ENCODE data around the gene PLXDC2.

PLXDC2 gene

GRCh38 chr10:20157314-20157713 is 341.1 kb downstream of the PLXDC2 start:
- H3K9me3 ChIP-seq (ENCODE audit: severe bottlenecking): no peaks in the 10 kb centered on the region
- H3K27ac ChIP-seq (ENCODE audit: poor library complexity, severe bottlenecking): no peak overlapping the region
- no peak for DNase-seq (ENCODE audit: low spot score)
- no peaks in the 10 kb centered on the region for H3K27me3 ChIP-seq (ENCODE audit: insufficient read depth, poor library complexity, severe bottlenecking)
- no peak for TF ChIP-seq CTCF (IDR thresholded peaks at IDR 0.05; ENCODE audit: poor library complexity, severe bottlenecking)
- H3K36me3 ChIP-seq (ENCODE audit: low read depth): no peaks in the 10 kb centered on the region
- no peak overlapping the region for H3K4me3 ChIP-seq (ENCODE audit: severe bottlenecking)
- H3K4me1 ChIP-seq (ENCODE audit: insufficient read depth, poor library complexity, severe bottlenecking): no peaks in the 10 kb centered on the region
- no peak for ATAC-seq (ENCODE audit: low read depth)

- ATAC-seq (ENCODE audit: low read depth) (no peak), DNase-seq (ENCODE audit: low spot score) (no peak)
- no peaks in the 10 kb centered on the region for H3K36me3 ChIP-seq (ENCODE audit: low read depth)
- no peak overlapping the region for H3K27ac ChIP-seq (ENCODE audit: poor library complexity, severe bottlenecking)
- H3K4me3 ChIP-seq (ENCODE audit: severe bottlenecking): no peak overlapping the region
- no peaks in the 10 kb centered on the region for H3K9me3 ChIP-seq (ENCODE audit: severe bottlenecking)
- no peaks in the 10 kb centered on the region for H3K4me1 ChIP-seq (ENCODE audit: insufficient read depth, poor library complexity, severe bottlenecking)
- TF ChIP-seq CTCF (IDR thresholded peaks at IDR 0.05; ENCODE audit: poor library complexity, severe bottlenecking): no peak
- no peaks in the 10 kb centered on the region for H3K27me3 ChIP-seq (ENCODE audit: insufficient read depth, poor library complexity, severe bottlenecking)
Measured at GRCh38 chr10:20158086-20158485, 341.9 kb downstream of the PLXDC2 start.

- H3K27me3 ChIP-seq (ENCODE audit: insufficient read depth, poor library complexity, severe bottlenecking): no peaks in the 10 kb centered on the region
- ATAC-seq (ENCODE audit: low read depth) (no peak), DNase-seq (ENCODE audit: low spot score) (no peak)
- H3K27ac ChIP-seq (ENCODE audit: poor library complexity, severe bottlenecking): no peak overlapping the region
- TF ChIP-seq CTCF (IDR thresholded peaks at IDR 0.05; ENCODE audit: poor library complexity, severe bottlenecking): no peak
- H3K4me3 ChIP-seq (ENCODE audit: severe bottlenecking): no peak overlapping the region
- H3K36me3 ChIP-seq (ENCODE audit: low read depth): no peaks in the 10 kb centered on the region
- no peaks in the 10 kb centered on the region for H3K4me1 ChIP-seq (ENCODE audit: insufficient read depth, poor library complexity, severe bottlenecking)
- H3K9me3 ChIP-seq (ENCODE audit: severe bottlenecking): no peaks in the 10 kb centered on the region
Measured at GRCh38 chr10:20162123-20162522, 345.9 kb downstream of the PLXDC2 start.

- H3K36me3 ChIP-seq (ENCODE audit: low read depth): no peaks in the 10 kb centered on the region
Measured at GRCh38 chr10:20166096-20166675, 350.0 kb downstream of the PLXDC2 start.

More at GRCh38 chr10:20166096-20166675, 350.0 kb downstream of the PLXDC2 start:
- ATAC-seq (ENCODE audit: low read depth) (no peak), DNase-seq (ENCODE audit: low spot score) (no peak)
- H3K4me1 ChIP-seq (ENCODE audit: insufficient read depth, poor library complexity, severe bottlenecking): no peaks in the 10 kb centered on the region
- no peaks in the 10 kb centered on the region for H3K27me3 ChIP-seq (ENCODE audit: insufficient read depth, poor library complexity, severe bottlenecking)
- TF ChIP-seq CTCF (IDR thresholded peaks at IDR 0.05; ENCODE audit: poor library complexity, severe bottlenecking): no peak
- H3K27ac ChIP-seq (ENCODE audit: poor library complexity, severe bottlenecking): no peak overlapping the region
- no peaks in the 10 kb centered on the region for H3K9me3 ChIP-seq (ENCODE audit: severe bottlenecking)
- no peak overlapping the region for H3K4me3 ChIP-seq (ENCODE audit: severe bottlenecking)

All from RWPE2 (cell line).